SK-N-SH (cell line): ENCODE data around the gene C12orf60. TPM values are rescaled to one million over a fixed set of nuclear protein-coding genes. Genes with fewer than 3 reads are reported as not detected.

ENCODE experiments used
- CTCF ChIA-PET: fragments of 300-600, 350-600 bp; formaldehyde crosslinking; extraction: SDS; loops from one replicate; lab custom pipeline; 2021; lab: Yijun Ruan, JAX
- POLR2A ChIA-PET: fragments of 350-600 bp; sonication (Branson Sonifier 250); formaldehyde crosslinking; extraction: SDS; loops from one replicate; lab custom pipeline; 2020; ENCODE audit warnings: antibody characterized with exemption, inconsistent platforms; lab: Yijun Ruan, JAX
- DNase-seq: peaks from one replicate; pipeline ENCODE4 v3.0.0; 2012
- H2AFZ ChIP-seq: fragments of 200-600 bp; sonication (generic); 2 replicates; pipeline ENCODE4 v1.8.1; 2016; ENCODE audit warnings: antibody characterized with exemption, mild to moderate bottlenecking, low read depth
- H3F3A ChIP-seq: fragments of 200-600 bp; sonication (generic); replicated peaks from 2 replicates; pipeline ENCODE3; 2016; ENCODE audit warnings: antibody characterized with exemption, mild to moderate bottlenecking; ENCODE audit not compliant: insufficient read depth
- H3K27ac ChIP-seq, 2 experiments: fragments of 200-500 bp in 1 of 2; fragments of 200-600 bp in 1 of 2; sonication (Bioruptor generic) in 1 of 2; sonication (generic), shearing (Covaris generic) in 1 of 2; 2 replicates each; pipeline versions ENCODE4 v1.5.1 to v1.6.1; 2014 to 2016; ENCODE audit warnings: low read depth in 2 of 2, inconsistent platforms in 1 of 2, low read length in 1 of 2, mild to moderate bottlenecking in 1 of 2, mixed read lengths in 1 of 2
- H3K27me3 ChIP-seq: fragments of 200-600 bp; sonication (generic), shearing (Covaris generic); 2 replicates; pipeline ENCODE4 v1.6.1; 2016; ENCODE audit warnings: mixed run types; ENCODE audit not compliant: insufficient read depth
- H3K36me3 ChIP-seq, 2 experiments: fragments of 200-500 bp in 1 of 2; fragments of 200-600 bp in 1 of 2; sonication (Bioruptor generic) in 1 of 2; sonication (generic) in 1 of 2; replicated peaks in 1 of 2; 2 replicates each; pipeline versions ENCODE3 to v1.5.1; 2014 to 2016; ENCODE audit warnings: low read length in 1 of 2, mild to moderate bottlenecking in 1 of 2; ENCODE audit not compliant: insufficient read depth in 2 of 2, control insufficient read depth in 1 of 2
- H3K4me1 ChIP-seq, 2 experiments: fragments of 200-500 bp in 1 of 2; fragments of 200-600 bp in 1 of 2; sonication (Bioruptor generic) in 1 of 2; sonication (generic), shearing (Covaris generic) in 1 of 2; 2 replicates each; pipeline versions ENCODE4 v1.5.1 to v1.6.1; 2014 to 2016; ENCODE audit warnings: low read depth in 1 of 2, low read length in 1 of 2, mixed run types in 1 of 2; ENCODE audit not compliant: insufficient read depth in 2 of 2, control insufficient read depth in 1 of 2
- H3K4me2 ChIP-seq: fragments of 200-600 bp; sonication (generic), shearing (Covaris generic); 2 replicates; pipeline ENCODE4 v1.6.1; 2017; ENCODE audit warnings: mixed run types
- H3K4me3 ChIP-seq, 2 experiments: fragments of 200-500 bp in 1 of 2; fragments of 200-600 bp in 1 of 2; sonication (Bioruptor generic) in 1 of 2; sonication (generic), shearing (Covaris generic) in 1 of 2; 2 replicates each; pipeline versions ENCODE4 v1.5.1 to v1.8.1; 2014 to 2016; ENCODE audit warnings: low read depth in 2 of 2, inconsistent platforms in 1 of 2, low read length in 1 of 2, mild to moderate bottlenecking in 1 of 2, mixed read lengths in 1 of 2, moderate library complexity in 1 of 2
- H3K79me2 ChIP-seq: fragments of 200-600 bp; sonication (generic); 2 replicates; pipeline ENCODE4 v1.8.1; 2017; ENCODE audit warnings: mild to moderate bottlenecking; ENCODE audit not compliant: insufficient read depth
- H3K9ac ChIP-seq: fragments of 200-600 bp; sonication (generic); 2 replicates; pipeline ENCODE4 v1.6.1; 2017; ENCODE audit warnings: mixed run types
- H3K9me2 ChIP-seq: fragments of 200-600 bp; sonication (generic); 2 replicates; pipeline ENCODE4 v1.6.1; 2017; ENCODE audit warnings: mixed run types
- H3K9me3 ChIP-seq: fragments of 200-600 bp; sonication (generic); 2 replicates; pipeline ENCODE4 v1.6.1; 2017; ENCODE audit warnings: mixed run types, mild to moderate bottlenecking, moderate library complexity
- H4K20me1 ChIP-seq: fragments of 200-600 bp; sonication (generic); 2 replicates; pipeline ENCODE4 v1.6.1; 2017; ENCODE audit warnings: mild to moderate bottlenecking, mixed run types; ENCODE audit not compliant: insufficient read depth
- CHD2 ChIP-seq: fragments of 150-350 bp; IDR thresholded peaks from 2 replicates; pipeline ENCODE4 v1.6.1; 2018; ENCODE audit warnings: low read length; ENCODE audit not compliant: partially characterized antibody
- EP300 ChIP-seq, 2 experiments: IDR thresholded peaks; 2 replicates each; pipeline versions ENCODE4 v1.4.0 to v1.6.1; 2012; ENCODE audit warnings: borderline replicate concordance in 1 of 2, low read depth in 1 of 2, low read length in 1 of 2
- FOXJ3 ChIP-seq: sonication (generic); formaldehyde crosslinking; IDR thresholded peaks from 2 replicates; pipeline ENCODE4 v1.5.1; 2020; ENCODE audit warnings: mild to moderate bottlenecking, missing genetic modification reagents
- GABPA ChIP-seq: IDR thresholded peaks from 2 replicates; pipeline ENCODE4 v1.4.0; 2012; ENCODE audit warnings: low read depth, mild to moderate bottlenecking
- GATA2 ChIP-seq: sonication (generic); formaldehyde crosslinking; IDR thresholded peaks from 2 replicates; pipeline ENCODE4 v1.5.0; 2020; ENCODE audit warnings: mild to moderate bottlenecking, missing genetic modification reagents
- MEF2A ChIP-seq: IDR thresholded peaks from 2 replicates; pipeline ENCODE4 v1.4.0; 2012; ENCODE audit warnings: low read depth, borderline replicate concordance
- POLR2AphosphoS5 ChIP-seq: IDR thresholded peaks from 2 replicates; pipeline ENCODE4 v1.6.1; 2012; ENCODE audit warnings: low read depth, low read length
- SIN3A ChIP-seq: IDR thresholded peaks from 2 replicates; pipeline ENCODE4 v1.6.1; 2012; ENCODE audit warnings: low read depth, mild to moderate bottlenecking, low read length, moderate library complexity, borderline replicate concordance
- TAF1 ChIP-seq: IDR thresholded peaks from 2 replicates; pipeline ENCODE4 v1.6.1; 2012; ENCODE audit warnings: low read depth, mild to moderate bottlenecking, low read length, moderate library complexity, borderline replicate concordance
- TCF12 ChIP-seq: IDR thresholded peaks from 2 replicates; pipeline ENCODE4 v1.4.0; 2012
- TEAD4 ChIP-seq: IDR thresholded peaks from 2 replicates; pipeline ENCODE4 v1.4.0; 2012; ENCODE audit warnings: mild to moderate bottlenecking, borderline replicate concordance; ENCODE audit not compliant: insufficient read depth
- WGBS: methylation state at CpG from one replicate; pipeline ENCODE4 v1.1.6; 2017; ENCODE audit warnings: low lambda C conversion rate; 5-methylcytosine and 5-hydroxymethylcytosine counted together
- polyA plus RNA-seq, 3 experiments: library from polyadenylated mRNA; depleted of rRNA; stranded (reverse); fragments of >200 nt; gene quantifications; 2 replicates each; pipeline ENCODE4 v1.2.3, GENCODE V29; 2012
- TF ChIP-seq, protein P1 (sequence below): IDR thresholded peaks from 2 replicates; pipeline ENCODE4 v1.4.0; 2012; ENCODE audit warnings: low read depth
- TF ChIP-seq, protein P2 (sequence below): fragments of 200-600 bp; sonication (generic); IDR thresholded peaks from 2 replicates; pipeline ENCODE4 v1.6.1; 2017; ENCODE audit warnings: antibody characterized with exemption, mild to moderate bottlenecking, moderate library complexity
- TF ChIP-seq, protein P3 (sequence below): IDR thresholded peaks from 2 replicates; pipeline ENCODE4 v1.4.0; 2012; ENCODE audit warnings: low read depth, borderline replicate concordance
- TF ChIP-seq, protein P4 (sequence below): IDR thresholded peaks from 2 replicates; pipeline ENCODE4; 2012

C12orf60 gene
- polyA plus RNA-seq, 1 of the 3 experiments (the other 2 are of a cell fraction), result 0.87 TPM

DNA sequence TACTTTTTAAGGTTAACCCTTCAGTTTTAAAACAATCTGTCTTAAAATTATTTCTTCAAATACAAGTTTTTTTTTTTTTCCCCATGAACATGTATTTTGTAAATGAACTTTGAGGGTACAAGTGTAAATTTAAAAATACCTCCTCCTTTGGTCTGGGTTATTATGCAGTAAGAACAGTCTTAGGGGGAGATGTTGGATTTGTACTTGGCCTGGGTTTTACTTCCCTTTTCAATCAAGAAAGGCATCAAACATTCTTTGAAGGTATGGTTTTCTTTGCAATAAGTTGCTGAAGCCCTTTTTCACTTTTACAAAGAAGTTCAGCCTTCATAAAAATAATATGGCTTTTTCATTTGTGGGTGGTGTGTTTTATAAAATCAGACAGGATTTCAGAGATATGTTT lies 20.7 kb upstream of the C12orf60 start (continued):
- TF ChIP-seq, protein P1, sequence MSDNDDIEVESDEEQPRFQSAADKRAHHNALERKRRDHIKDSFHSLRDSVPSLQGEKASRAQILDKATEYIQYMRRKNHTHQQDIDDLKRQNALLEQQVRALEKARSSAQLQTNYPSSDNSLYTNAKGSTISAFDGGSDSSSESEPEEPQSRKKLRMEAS, result no peak
- no peak for TF ChIP-seq FOXJ3 (CRISPR knock-in tag)
- no peak for TF ChIP-seq GATA2 (CRISPR knock-in tag)
- no peak for TF ChIP-seq MEF2A
- TF ChIP-seq, protein P2, sequence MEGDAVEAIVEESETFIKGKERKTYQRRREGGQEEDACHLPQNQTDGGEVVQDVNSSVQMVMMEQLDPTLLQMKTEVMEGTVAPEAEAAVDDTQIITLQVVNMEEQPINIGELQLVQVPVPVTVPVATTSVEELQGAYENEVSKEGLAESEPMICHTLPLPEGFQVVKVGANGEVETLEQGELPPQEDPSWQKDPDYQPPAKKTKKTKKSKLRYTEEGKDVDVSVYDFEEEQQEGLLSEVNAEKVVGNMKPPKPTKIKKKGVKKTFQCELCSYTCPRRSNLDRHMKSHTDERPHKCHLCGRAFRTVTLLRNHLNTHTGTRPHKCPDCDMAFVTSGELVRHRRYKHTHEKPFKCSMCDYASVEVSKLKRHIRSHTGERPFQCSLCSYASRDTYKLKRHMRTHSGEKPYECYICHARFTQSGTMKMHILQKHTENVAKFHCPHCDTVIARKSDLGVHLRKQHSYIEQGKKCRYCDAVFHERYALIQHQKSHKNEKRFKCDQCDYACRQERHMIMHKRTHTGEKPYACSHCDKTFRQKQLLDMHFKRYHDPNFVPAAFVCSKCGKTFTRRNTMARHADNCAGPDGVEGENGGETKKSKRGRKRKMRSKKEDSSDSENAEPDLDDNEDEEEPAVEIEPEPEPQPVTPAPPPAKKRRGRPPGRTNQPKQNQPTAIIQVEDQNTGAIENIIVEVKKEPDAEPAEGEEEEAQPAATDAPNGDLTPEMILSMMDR, result no peak
- TF ChIP-seq, protein P3, sequence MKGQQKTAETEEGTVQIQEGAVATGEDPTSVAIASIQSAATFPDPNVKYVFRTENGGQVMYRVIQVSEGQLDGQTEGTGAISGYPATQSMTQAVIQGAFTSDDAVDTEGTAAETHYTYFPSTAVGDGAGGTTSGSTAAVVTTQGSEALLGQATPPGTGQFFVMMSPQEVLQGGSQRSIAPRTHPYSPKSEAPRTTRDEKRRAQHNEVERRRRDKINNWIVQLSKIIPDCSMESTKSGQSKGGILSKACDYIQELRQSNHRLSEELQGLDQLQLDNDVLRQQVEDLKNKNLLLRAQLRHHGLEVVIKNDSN, result no peak
- TF ChIP-seq, protein P4, sequence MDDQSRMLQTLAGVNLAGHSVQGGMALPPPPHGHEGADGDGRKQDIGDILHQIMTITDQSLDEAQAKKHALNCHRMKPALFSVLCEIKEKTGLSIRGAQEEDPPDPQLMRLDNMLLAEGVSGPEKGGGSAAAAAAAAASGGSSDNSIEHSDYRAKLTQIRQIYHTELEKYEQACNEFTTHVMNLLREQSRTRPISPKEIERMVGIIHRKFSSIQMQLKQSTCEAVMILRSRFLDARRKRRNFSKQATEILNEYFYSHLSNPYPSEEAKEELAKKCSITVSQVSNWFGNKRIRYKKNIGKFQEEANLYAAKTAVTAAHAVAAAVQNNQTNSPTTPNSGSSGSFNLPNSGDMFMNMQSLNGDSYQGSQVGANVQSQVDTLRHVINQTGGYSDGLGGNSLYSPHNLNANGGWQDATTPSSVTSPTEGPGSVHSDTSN, result no peak
- TF ChIP-seq CHD2, result no peak
- no peak for TF ChIP-seq TAF1
- no peak for TF ChIP-seq SIN3A

DNA sequence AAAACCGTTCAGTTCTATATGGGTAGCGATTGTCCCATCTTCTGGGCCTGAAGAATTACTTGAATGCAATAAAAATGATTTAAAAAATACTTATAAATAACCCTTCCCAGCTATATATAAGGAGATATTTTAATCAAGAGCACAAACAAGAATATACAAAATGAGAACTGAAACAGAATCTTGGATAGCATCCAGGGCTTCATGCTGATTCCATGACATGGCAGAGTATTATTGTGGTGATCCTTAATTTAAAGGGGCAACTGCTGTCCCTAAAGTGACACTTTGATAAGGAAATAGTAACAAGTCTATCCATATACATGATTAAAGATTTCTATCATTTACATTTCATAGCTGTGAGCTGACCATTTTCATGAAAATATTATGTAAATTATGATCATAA lies 19.0 kb upstream of the C12orf60 start:
- Histone ChIP-seq H3K9ac (no peak overlapping the region), H3F3A (peaks cover 4% of the 10 kb centered on the region), H3K4me3 (no peak overlapping the region), H3K27ac (no peak overlapping the region), H3K27me3 (no peaks in the 10 kb centered on the region), H3K9me3 (no peaks in the 10 kb centered on the region), H3K9me2 (no peaks in the 10 kb centered on the region), H3K79me2 (0 out of 2 replicates have a peak, but pooled peaks cover 4% of the 10 kb centered on the region), H3K4me1 (no peaks in the 10 kb centered on the region; a peak in 1 of 4 replicates), H4K20me1 (no peaks in the 10 kb centered on the region), H3K4me2 (no peak overlapping the region), H2AFZ (no peak overlapping the region), H3K36me3 (peaks cover 43 to 49% of the 10 kb centered on the region in 2 experiments)
- 94% methylated on average over 2 of the region's 2 CpGs for WGBS
- ChIA-PET POLR2A (no interaction called here), CTCF (interaction anchor here (0.6 to 1.0 kb wide), 2 partner anchors 14 to 211 kb away, joined by 3 to 4 read pairs; no protein-coding TSS in a partner anchor)
- TF ChIP-seq, protein P4, result no peak
- TF ChIP-seq EP300 (IDR thresholded peaks at IDR 0.05; ENCODE audit: borderline replicate concordance in 1 of 2, low read depth in 1 of 2, low read length in 1 of 2), result no peak
- TF ChIP-seq GATA2 (CRISPR knock-in tag), result no peak
- no peak for TF ChIP-seq TCF12
- TF ChIP-seq GABPA, result no peak
- TF ChIP-seq TEAD4, result no peak
- TF ChIP-seq POLR2AphosphoS5, result no peak
- TF ChIP-seq SIN3A, result no peak
- no peak for DNase-seq
